H1 (cell line): ENCODE results near the gene ABI2. TPM values are rescaled to one million over a fixed set of nuclear protein-coding genes. Genes with fewer than 3 reads are reported as not detected.

Experiments
- ASH2L ChIP-seq: fragments of 200-600, 300-600 bp; sonication (generic); IDR thresholded peaks from one replicate; pipeline ENCODE4 v1.7.1; 2017; ENCODE audit warnings: low read length
- BACH1 ChIP-seq: IDR thresholded peaks from 2 replicates; pipeline ENCODE4 v1.6.1; 2012; ENCODE audit warnings: low read length, improper control_type of control experiment
- CBX8 ChIP-seq: fragments of 300-800, 300-1000 bp; sonication (generic); IDR thresholded peaks from 2 replicates; pipeline ENCODE4 v1.7.1; 2016; ENCODE audit warnings: low read depth, low read length, borderline replicate concordance
- CHD1 ChIP-seq: IDR thresholded peaks from 2 replicates; pipeline ENCODE4 v1.6.1; 2012; ENCODE audit warnings: low read depth, low read length, improper control_type of control experiment
- CREB1 ChIP-seq: IDR thresholded peaks from 2 replicates; pipeline ENCODE4 v1.6.1; 2012; ENCODE audit warnings: inconsistent platforms
- CTBP2 ChIP-seq: IDR thresholded peaks from 2 replicates; pipeline ENCODE4 v1.7.0; 2011; ENCODE audit warnings: borderline replicate concordance, mild to moderate bottlenecking, moderate library complexity, mixed read lengths, low read length; ENCODE audit not compliant: insufficient read depth, insufficient read length
- E2F6 ChIP-seq: IDR thresholded peaks from 2 replicates; pipeline ENCODE4 v1.6.1; 2012; ENCODE audit warnings: inconsistent platforms
- EGR1 ChIP-seq: IDR thresholded peaks from 2 replicates; pipeline ENCODE4 v1.6.1; 2011; ENCODE audit warnings: low read depth, low read length, borderline replicate concordance
- FOSL1 ChIP-seq: IDR thresholded peaks from 2 replicates; pipeline ENCODE4 v1.6.1; 2011; ENCODE audit warnings: mild to moderate bottlenecking, low read depth, low read length, moderate library complexity; ENCODE audit not compliant: insufficient read depth
- GABPA ChIP-seq: IDR thresholded peaks from 2 replicates; pipeline ENCODE4 v1.6.1; 2011; ENCODE audit warnings: mild to moderate bottlenecking, low read length, moderate library complexity, borderline replicate concordance; ENCODE audit not compliant: insufficient read depth
- JUN ChIP-seq: IDR thresholded peaks from 2 replicates; pipeline ENCODE4 v1.6.1; 2011; ENCODE audit warnings: low read depth, mild to moderate bottlenecking, improper control_type of control experiment, low read length
- JUND ChIP-seq: IDR thresholded peaks from 2 replicates; pipeline ENCODE4 v1.6.1; 2011; ENCODE audit warnings: mild to moderate bottlenecking, improper control_type of control experiment, low read length
- KDM4A ChIP-seq: IDR thresholded peaks from one replicate; pipeline ENCODE4 v1.7.1; 2012; ENCODE audit warnings: low read depth, mild to moderate bottlenecking, moderate library complexity, low read length, inconsistent platforms; ENCODE audit not compliant: severe bottlenecking
- KDM5A ChIP-seq: fragments of 200-600 bp; IDR thresholded peaks from 2 replicates; pipeline ENCODE4 v1.7.1; 2012; ENCODE audit warnings: mild to moderate bottlenecking, low read length, inconsistent platforms, mixed read lengths
- MAFK ChIP-seq: IDR thresholded peaks from 2 replicates; pipeline ENCODE4 v1.6.1; 2012; ENCODE audit warnings: low read depth, mild to moderate bottlenecking, improper control_type of control experiment, low read length
- SIRT6 ChIP-seq: IDR thresholded peaks from one replicate; pipeline ENCODE4 v1.7.1; 2012; ENCODE audit warnings: low read length, inconsistent platforms
- SIX5 ChIP-seq: IDR thresholded peaks from 2 replicates; pipeline ENCODE4 v1.6.1; 2011; ENCODE audit warnings: mild to moderate bottlenecking, low read depth, low read length
- SP1 ChIP-seq: IDR thresholded peaks from 2 replicates; pipeline ENCODE4 v1.6.1; 2011; ENCODE audit warnings: low read depth, low read length
- TAF1 ChIP-seq: IDR thresholded peaks from 2 replicates; pipeline ENCODE4 v1.6.1; 2011; ENCODE audit warnings: mild to moderate bottlenecking, low read depth, low read length
- TAF7 ChIP-seq: optimal IDR thresholded peaks from 2 replicates; pipeline ENCODE3; 2011; ENCODE audit warnings: low read depth, mild to moderate bottlenecking, inconsistent platforms, low read length, moderate library complexity, borderline replicate concordance
- polyA plus RNA-seq, 7 experiments: library from polyadenylated mRNA; depleted of rRNA in 3 of 7; stranded (reverse) in 5 of 7; unstranded in 2 of 7; fragments of >200 nt in 5 of 7; fragments of 200-250 nt in 2 of 7; gene quantifications; 1 replicate in 5 of 7; 2 replicates in 1 of 7; 4 replicates in 1 of 7; pipeline versions ENCODE4 v1.2.1 to v1.2.3, GENCODE V29; 2011 to 2013; ENCODE audit warnings: missing spikeins in 2 of 7, mixed read lengths in 2 of 7
- total RNA-seq: library from RNA; stranded (reverse); fragmentation: NEBNext Ultra II Directional; extraction: Animal tissue kit (Norgen Biotek cat#: 25700); gene quantifications from 2 replicates; pipeline ENCODE4 v1.2.1, GENCODE V29; 2021

Gene ABI2
- total and polyA plus RNA-seq, 2 of the 8 experiments (the other 6 are each of a cell fraction or from before 2014, with no cell fraction given) = 62.3 to 118 TPM

- no peak for TF ChIP-seq FOSL1
- TF ChIP-seq JUN = no peak
- no peak for TF ChIP-seq EGR1
- no peak for TF ChIP-seq CBX8
- TF ChIP-seq TAF1 = no peak
- no peak for TF ChIP-seq CTBP2
- TF ChIP-seq TAF7 = no peak
- TF ChIP-seq SIX5 = no peak
- TF ChIP-seq BACH1 = no peak
- 0 out of 2 replicates have a peak, but pooled peaks have one; percentile 50 for TF ChIP-seq SP1
- TF ChIP-seq KDM4A = no peak
- no peak for TF ChIP-seq KDM5A
- TF ChIP-seq GABPA = no peak
- TF ChIP-seq CREB1 = no peak
- no peak for TF ChIP-seq ASH2L
- TF ChIP-seq E2F6 = no peak
- no peak for TF ChIP-seq JUND
- peak; percentile 48; the same call in 1 of the 2 replicates for TF ChIP-seq MAFK
- no peak for TF ChIP-seq CHD1
- TF ChIP-seq SIRT6 = no peak
These were observed 12.7 kb downstream of the ABI2 start (continued) for GRCh38 chr2:203340791-203341487.
